Measurements from ENCODE around the gene EIF4ENIF1. TPM values are rescaled to one million over a fixed set of nuclear protein-coding genes. Genes with fewer than 3 reads are reported as not detected.

EIF4ENIF1 gene
- total RNA-seq, 1 donor from 2014 or later, result 41.9 TPM

DNA sequence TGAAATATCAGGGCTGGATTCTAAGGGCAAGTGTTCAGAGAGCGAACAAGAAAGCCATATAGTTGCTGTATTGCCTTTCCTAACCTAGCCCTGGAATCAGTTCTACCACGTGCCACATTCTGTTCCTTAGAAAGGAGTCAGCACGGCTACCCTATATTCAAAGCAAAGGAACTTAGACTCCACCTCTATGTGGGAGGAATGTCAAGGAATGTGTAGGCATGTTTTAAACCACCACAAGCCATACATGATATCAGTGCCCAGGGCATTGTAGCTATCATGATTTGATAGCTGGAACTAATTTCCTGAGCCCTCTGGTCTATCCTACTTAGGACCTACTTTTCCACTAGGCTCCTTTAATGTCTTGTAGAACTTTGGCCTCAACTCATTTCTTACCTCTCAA is 2.5 kb upstream of the EIF4ENIF1 start:
- Mint-ChIP-seq H3K36me3 (ENCODE audit: unreplicated experiment) (no peaks in the 10 kb centered on the region), H3K27ac (ENCODE audit: unreplicated experiment) (no peak overlapping the region), H3K4me1 (ENCODE audit: low read depth, unreplicated experiment) (peaks cover 13% of the 10 kb centered on the region), H3K4me3 (ENCODE audit: unreplicated experiment) (peak overlapping the region; percentile 49), H3K27me3 (ENCODE audit: unreplicated experiment) (no peaks in the 10 kb centered on the region), H3K9me3 (ENCODE audit: unreplicated experiment) (peaks cover 2% of the 10 kb centered on the region)
- TF ChIP-seq, protein P1, sequence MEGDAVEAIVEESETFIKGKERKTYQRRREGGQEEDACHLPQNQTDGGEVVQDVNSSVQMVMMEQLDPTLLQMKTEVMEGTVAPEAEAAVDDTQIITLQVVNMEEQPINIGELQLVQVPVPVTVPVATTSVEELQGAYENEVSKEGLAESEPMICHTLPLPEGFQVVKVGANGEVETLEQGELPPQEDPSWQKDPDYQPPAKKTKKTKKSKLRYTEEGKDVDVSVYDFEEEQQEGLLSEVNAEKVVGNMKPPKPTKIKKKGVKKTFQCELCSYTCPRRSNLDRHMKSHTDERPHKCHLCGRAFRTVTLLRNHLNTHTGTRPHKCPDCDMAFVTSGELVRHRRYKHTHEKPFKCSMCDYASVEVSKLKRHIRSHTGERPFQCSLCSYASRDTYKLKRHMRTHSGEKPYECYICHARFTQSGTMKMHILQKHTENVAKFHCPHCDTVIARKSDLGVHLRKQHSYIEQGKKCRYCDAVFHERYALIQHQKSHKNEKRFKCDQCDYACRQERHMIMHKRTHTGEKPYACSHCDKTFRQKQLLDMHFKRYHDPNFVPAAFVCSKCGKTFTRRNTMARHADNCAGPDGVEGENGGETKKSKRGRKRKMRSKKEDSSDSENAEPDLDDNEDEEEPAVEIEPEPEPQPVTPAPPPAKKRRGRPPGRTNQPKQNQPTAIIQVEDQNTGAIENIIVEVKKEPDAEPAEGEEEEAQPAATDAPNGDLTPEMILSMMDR (IDR thresholded peaks at IDR 0.05; ENCODE audit: partially characterized antibody, unreplicated experiment), result no peak
- no peak for DNase-seq

DNA sequence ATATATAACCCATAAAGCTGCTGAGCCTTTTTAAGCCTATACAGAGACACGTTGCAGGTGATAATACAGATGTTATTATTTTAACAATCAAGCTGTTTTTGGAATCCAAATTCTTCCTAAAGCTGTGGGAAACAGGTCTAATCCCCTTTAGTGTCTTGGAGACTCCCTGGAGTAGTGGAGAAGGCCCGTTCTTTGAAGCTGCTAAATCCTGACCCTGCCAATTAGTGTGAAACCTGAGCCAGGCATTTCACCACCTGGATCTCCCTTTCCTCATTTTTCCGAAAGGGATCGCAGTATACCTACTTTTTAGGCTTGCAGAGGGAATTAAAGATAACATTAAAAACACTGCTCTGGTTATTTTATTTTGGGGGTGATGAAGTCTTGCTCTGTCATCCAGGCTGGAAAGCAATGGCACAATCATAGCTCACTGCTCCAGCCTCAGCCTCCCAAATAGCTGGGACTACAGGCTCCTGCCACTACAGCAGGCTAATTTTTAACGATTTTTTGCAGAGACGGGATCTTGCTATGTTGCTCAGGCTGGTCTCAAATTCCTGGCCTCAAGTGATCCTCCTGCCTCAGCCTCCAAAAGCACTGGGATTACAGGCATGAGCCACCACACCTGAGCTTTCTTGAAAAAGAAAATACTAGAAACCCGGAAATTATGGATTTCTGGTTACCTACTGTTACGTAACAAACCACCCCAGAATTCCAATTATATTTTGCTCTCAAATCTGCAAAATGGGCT is 1.7 kb upstream of the EIF4ENIF1 start:
- TF ChIP-seq, protein P1 (IDR thresholded peaks at IDR 0.05; ENCODE audit: partially characterized antibody, unreplicated experiment), result no peak
- Mint-ChIP-seq H3K4me1 (ENCODE audit: low read depth, unreplicated experiment) (peaks cover 13% of the 10 kb centered on the region), H3K9me3 (ENCODE audit: unreplicated experiment) (peaks cover 2% of the 10 kb centered on the region), H3K36me3 (ENCODE audit: unreplicated experiment) (no peaks in the 10 kb centered on the region), H3K27me3 (ENCODE audit: unreplicated experiment) (no peaks in the 10 kb centered on the region), H3K27ac (ENCODE audit: unreplicated experiment) (no peak overlapping the region), H3K4me3 (ENCODE audit: unreplicated experiment) (no peak overlapping the region)
- no peak for DNase-seq

DNA sequence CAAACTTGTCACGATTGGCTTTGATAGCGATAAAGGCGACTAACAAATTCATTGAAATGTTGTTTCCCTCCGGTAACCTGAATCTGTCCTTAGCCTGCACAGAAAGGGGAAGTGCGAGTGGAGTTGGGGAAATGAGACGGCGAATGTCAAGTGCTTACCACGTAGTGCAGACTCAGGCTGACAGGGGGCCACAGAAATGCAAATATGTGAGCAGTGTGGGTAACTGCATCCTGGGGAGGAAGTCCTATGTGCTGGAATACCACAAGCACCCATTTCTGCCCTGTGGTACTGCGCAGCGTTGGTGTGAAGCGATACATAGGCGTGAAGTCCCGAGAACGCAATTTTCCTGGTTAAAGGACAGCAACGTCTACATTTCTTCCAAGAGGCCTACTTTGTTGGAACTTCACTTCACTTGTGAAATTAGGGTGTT is 869 bp upstream of the EIF4ENIF1 start:
- no peaks in the 10 kb centered on the region for H3K36me3 Mint-ChIP-seq (ENCODE audit: unreplicated experiment)
- H3K27me3 Mint-ChIP-seq (ENCODE audit: unreplicated experiment), result no peaks in the 10 kb centered on the region
- peaks cover 2% of the 10 kb centered on the region for H3K9me3 Mint-ChIP-seq (ENCODE audit: unreplicated experiment)
- peaks cover 13% of the 10 kb centered on the region for H3K4me1 Mint-ChIP-seq (ENCODE audit: low read depth, unreplicated experiment)
- peak; percentile 14 for DNase-seq
- peak overlapping the region; percentile 52 for H3K27ac Mint-ChIP-seq (ENCODE audit: unreplicated experiment)
- H3K4me3 Mint-ChIP-seq (ENCODE audit: unreplicated experiment), result peak overlapping the region; percentile 97
- TF ChIP-seq, protein P1 (IDR thresholded peaks at IDR 0.05; ENCODE audit: partially characterized antibody, unreplicated experiment), result no peak

DNA sequence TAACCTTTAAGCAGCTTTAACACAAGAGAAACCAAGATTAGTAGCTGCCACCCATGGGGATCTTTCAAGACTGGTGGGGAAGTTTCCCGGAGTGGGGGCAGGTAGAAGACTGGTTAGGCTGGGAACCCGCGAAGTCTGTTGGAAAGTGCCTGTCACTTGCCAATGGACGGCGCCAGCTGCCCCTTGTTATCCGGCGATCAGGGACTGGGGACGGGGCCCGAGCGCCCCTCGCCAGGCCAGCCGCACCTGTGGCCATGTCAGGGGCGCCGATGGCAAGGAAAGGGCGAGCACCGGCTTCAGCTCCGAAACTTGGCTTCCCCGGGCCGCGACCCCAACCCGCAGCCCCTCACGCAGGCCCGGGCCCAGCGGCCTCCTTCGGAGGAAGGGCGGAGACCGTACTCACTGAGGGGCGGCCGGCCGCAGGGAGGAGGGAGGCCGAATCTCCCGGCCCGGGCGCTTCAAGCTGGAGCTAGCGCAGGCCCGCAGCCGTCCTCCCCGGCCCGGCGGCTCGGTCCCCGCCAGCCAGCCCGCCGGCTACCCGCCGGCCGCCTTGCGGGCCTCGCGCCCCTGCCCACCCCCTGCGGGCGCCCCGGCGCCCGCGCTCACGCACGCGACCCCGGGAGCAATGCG is 539 bp downstream of the EIF4ENIF1 start:
- Mint-ChIP-seq H3K36me3 (ENCODE audit: unreplicated experiment) (no peaks in the 10 kb centered on the region), H3K27me3 (ENCODE audit: unreplicated experiment) (no peaks in the 10 kb centered on the region), H3K4me3 (ENCODE audit: unreplicated experiment) (peak overlapping the region; percentile 81), H3K9me3 (ENCODE audit: unreplicated experiment) (peaks cover 2% of the 10 kb centered on the region), H3K27ac (ENCODE audit: unreplicated experiment) (peak overlapping the region; percentile 57), H3K4me1 (ENCODE audit: low read depth, unreplicated experiment) (peaks cover 13% of the 10 kb centered on the region)
- TF ChIP-seq, protein P1 (IDR thresholded peaks at IDR 0.05; ENCODE audit: partially characterized antibody, unreplicated experiment), result no peak
- DNase-seq, result peak; percentile 64

DNA sequence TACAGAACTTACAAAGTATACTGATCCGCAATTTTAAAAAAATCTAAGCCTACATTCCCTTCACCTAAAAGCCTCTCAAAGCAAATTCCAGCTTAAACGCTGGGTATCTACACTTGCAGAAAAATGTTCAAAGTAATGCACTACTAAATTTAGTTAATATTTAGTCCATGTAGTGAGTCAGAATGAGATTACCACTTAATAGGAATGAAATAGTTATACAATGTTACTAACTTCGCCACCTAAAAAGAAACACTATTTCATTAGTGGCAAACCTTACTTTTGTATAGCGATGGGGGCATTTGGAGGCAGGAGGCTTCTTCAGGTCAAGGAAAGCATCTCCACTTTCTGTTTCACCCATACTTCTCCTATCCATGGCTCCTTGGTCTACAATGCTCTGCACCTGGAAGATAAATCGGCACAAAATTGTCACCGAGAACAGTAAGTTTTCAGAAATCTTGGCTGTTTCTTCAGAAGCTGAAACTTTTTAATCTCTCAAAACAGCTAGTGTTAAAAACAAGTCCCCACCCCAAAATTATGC is 1.2 kb downstream of the EIF4ENIF1 start:
- no peak for DNase-seq
- H3K36me3 Mint-ChIP-seq (ENCODE audit: unreplicated experiment), result no peaks in the 10 kb centered on the region
- peak overlapping the region; percentile 57 for H3K27ac Mint-ChIP-seq (ENCODE audit: unreplicated experiment)
- H3K4me1 Mint-ChIP-seq (ENCODE audit: low read depth, unreplicated experiment), result peaks cover 13% of the 10 kb centered on the region
- peak overlapping the region; percentile 81 for H3K4me3 Mint-ChIP-seq (ENCODE audit: unreplicated experiment)
- peaks cover 2% of the 10 kb centered on the region for H3K9me3 Mint-ChIP-seq (ENCODE audit: unreplicated experiment)
- no peaks in the 10 kb centered on the region for H3K27me3 Mint-ChIP-seq (ENCODE audit: unreplicated experiment)
- TF ChIP-seq, protein P1 (IDR thresholded peaks at IDR 0.05; ENCODE audit: partially characterized antibody, unreplicated experiment), result no peak

Data from glutamatergic neuron (in vitro differentiated cells).